ENCODE data around the gene RHOB. TPM values are rescaled to one million over a fixed set of nuclear protein-coding genes. Genes with fewer than 3 reads are reported as not detected.
"Not testable (repeated sequence)": the region's sequence is repeated elsewhere in the genome, so short reads cannot be mapped to it uniquely, and the experiment has no call there.

RHOB gene
- total and polyA plus RNA-seq, 2 donors (not counting 1 experiment from before 2014, with no cell fraction given) = 63.0 to 1,037 TPM

DNA sequence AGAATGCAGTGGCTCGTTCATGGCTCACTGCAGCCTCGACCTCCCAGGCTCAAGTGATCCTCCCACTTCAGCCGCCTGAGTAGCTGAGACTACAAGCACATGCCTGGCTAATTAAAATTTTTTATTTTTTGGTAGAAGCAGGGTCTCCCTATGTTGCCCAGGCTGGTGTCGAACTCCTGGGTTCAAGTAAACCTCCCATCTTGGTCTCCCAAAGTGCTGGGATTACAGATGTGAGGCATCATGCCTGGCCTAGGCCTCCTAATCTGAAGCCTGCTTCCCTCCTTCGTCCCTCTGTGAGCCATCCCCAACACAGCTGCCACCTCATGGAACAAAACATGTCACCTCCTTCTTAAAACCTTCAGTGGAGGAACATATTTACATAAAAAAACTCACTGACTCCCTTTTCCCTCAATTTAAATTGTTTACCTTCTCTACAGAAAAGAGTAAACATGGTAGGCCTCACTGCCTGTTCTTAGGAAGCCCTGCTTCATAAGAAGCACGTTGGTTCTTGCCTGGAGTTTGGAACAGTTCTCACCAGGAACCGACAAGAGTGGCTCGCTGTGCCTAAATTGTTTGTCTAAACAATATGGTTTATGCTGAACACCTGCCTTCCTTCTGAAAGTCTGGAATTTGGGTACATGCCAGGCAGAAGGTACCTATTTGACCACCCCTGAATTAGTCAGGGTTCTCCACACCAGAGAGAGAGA lies 12.1 kb upstream of the RHOB start:
- Histone ChIP-seq H3K4me3 (ENCODE audit: control extremely low read depth in 1 of 5, extremely low read depth in 1 of 5, insufficient read depth in 1 of 5, low read depth in 2 of 5, low read length in 4 of 5) (no peak overlapping the region), H3K9ac (ENCODE audit: low read length) (no peak overlapping the region), H3K4me1 (ENCODE audit: control insufficient read depth in 2 of 2, insufficient read depth in 2 of 2, low read length in 2 of 2) (peaks cover 10 to 13% of the 10 kb centered on the region in 2 donors), H3K9me3 (ENCODE audit: control extremely low read depth in 1 of 3, control insufficient read depth in 2 of 3, insufficient read depth in 1 of 3, low read length in 2 of 3) (peaks cover 0 to 3% (median 0%) of the 10 kb centered on the region in 3 donors), H3K27me3 (replicated peaks in 1 of 4; ENCODE audit: control extremely low read depth in 1 of 4, control insufficient read depth in 3 of 4, insufficient read depth in 4 of 4, low read length in 3 of 4) (peaks cover 0 to 8% (median 4%) of the 10 kb centered on the region in 4 experiments), H3K79me2 (ENCODE audit: control insufficient read depth, insufficient read depth, low read length) (no peaks in the 10 kb centered on the region), H3K36me3 (replicated peaks in 1 of 2; ENCODE audit: control extremely low read depth in 1 of 2, control insufficient read depth in 1 of 2, extremely low read depth in 1 of 2, insufficient read depth in 2 of 2, low read length in 1 of 2) (no peaks in the 10 kb centered on the region), H3K4me2 (replicated peaks; ENCODE audit: low read depth, low read length, poor library complexity, severe bottlenecking) (no peak overlapping the region), H4K20me1 (ENCODE audit: control insufficient read depth, insufficient read depth, low read length, poor library complexity, severe bottlenecking) (no peaks in the 10 kb centered on the region), H3K27ac (ENCODE audit: low read length in 2 of 2) (no peak overlapping the region), H2AFZ (ENCODE audit: insufficient read depth, low read depth, low read length, poor library complexity, severe bottlenecking) (no peak overlapping the region)
- 93% methylated on average over 4 of the region's 8 CpGs for WGBS (ENCODE audit: insufficient coverage)
- POLR2A ChIA-PET = no interaction called here
- Mint-ChIP-seq H3K4me1 (peaks cover 14% of the 10 kb centered on the region), H3K4me3 (no peak overlapping the region), H3K27ac (no peak overlapping the region), H3K9me3 (ENCODE audit: insufficient read depth) (no peaks in the 10 kb centered on the region), H3K27me3 (peaks cover 22% of the 10 kb centered on the region)
- intact Hi-C loops (cut with micrococcal nuclease) = no loop called here
- TF ChIP-seq EZH2 (IDR thresholded peaks at IDR 0.05; ENCODE audit: borderline replicate concordance, insufficient read depth, low read depth, low read length, poor library complexity, severe bottlenecking) = no peak
- TF ChIP-seq, protein P1, sequence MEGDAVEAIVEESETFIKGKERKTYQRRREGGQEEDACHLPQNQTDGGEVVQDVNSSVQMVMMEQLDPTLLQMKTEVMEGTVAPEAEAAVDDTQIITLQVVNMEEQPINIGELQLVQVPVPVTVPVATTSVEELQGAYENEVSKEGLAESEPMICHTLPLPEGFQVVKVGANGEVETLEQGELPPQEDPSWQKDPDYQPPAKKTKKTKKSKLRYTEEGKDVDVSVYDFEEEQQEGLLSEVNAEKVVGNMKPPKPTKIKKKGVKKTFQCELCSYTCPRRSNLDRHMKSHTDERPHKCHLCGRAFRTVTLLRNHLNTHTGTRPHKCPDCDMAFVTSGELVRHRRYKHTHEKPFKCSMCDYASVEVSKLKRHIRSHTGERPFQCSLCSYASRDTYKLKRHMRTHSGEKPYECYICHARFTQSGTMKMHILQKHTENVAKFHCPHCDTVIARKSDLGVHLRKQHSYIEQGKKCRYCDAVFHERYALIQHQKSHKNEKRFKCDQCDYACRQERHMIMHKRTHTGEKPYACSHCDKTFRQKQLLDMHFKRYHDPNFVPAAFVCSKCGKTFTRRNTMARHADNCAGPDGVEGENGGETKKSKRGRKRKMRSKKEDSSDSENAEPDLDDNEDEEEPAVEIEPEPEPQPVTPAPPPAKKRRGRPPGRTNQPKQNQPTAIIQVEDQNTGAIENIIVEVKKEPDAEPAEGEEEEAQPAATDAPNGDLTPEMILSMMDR (IDR thresholded peaks at IDR 0.05) = no peak
- ATAC-seq (ENCODE audit: low read depth) (no peak), DNase-seq (no peak)
- CTCF ChIA-PET = no interaction called here

DNA sequence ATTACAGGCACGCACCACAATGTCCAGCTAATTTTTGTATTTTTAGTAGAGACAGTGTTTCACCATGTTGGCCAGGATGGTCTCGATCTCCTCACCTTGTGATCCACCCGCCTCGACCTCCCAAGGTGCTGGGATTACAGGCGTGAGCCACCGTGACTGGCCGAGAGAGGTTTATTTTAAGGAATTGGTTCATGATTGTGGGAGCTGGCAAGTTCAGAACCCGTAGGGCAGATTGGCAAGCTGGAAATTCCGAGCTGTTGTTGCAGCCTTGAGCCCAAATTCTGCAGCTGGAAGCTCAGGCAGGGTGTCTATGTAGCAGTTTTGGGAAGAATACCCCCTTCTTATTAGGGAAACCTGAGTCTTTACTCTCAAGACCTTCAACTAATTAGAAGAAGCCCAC lies 11.4 kb upstream of the RHOB start:
- H4K20me1 ChIP-seq (ENCODE audit: control insufficient read depth, insufficient read depth, low read length, poor library complexity, severe bottlenecking); H3K79me2 ChIP-seq (ENCODE audit: control insufficient read depth, insufficient read depth, low read length); H3K4me1 Mint-ChIP-seq; H3K9me3 ChIP-seq (ENCODE audit: control extremely low read depth in 1 of 3, control insufficient read depth in 2 of 3, insufficient read depth in 1 of 3, low read length in 2 of 3); H3K27me3 ChIP-seq (replicated peaks in 1 of 4; ENCODE audit: control extremely low read depth in 1 of 4, control insufficient read depth in 3 of 4, insufficient read depth in 4 of 4, low read length in 3 of 4); DNase-seq; ATAC-seq (ENCODE audit: low read depth); H2AFZ ChIP-seq (ENCODE audit: insufficient read depth, low read depth, low read length, poor library complexity, severe bottlenecking); H3K27ac Mint-ChIP-seq; intact Hi-C loops (cut with micrococcal nuclease); H3K4me1 ChIP-seq (ENCODE audit: control insufficient read depth in 2 of 2, insufficient read depth in 2 of 2, low read length in 2 of 2); H3K4me3 ChIP-seq (ENCODE audit: control extremely low read depth in 1 of 5, extremely low read depth in 1 of 5, insufficient read depth in 1 of 5, low read depth in 2 of 5, low read length in 4 of 5); H3K27ac ChIP-seq (ENCODE audit: low read length in 2 of 2); H3K4me3 Mint-ChIP-seq; H3K9me3 Mint-ChIP-seq (ENCODE audit: insufficient read depth); H3K9ac ChIP-seq (ENCODE audit: low read length); H3K36me3 ChIP-seq (replicated peaks in 1 of 2; ENCODE audit: control extremely low read depth in 1 of 2, control insufficient read depth in 1 of 2, extremely low read depth in 1 of 2, insufficient read depth in 2 of 2, low read length in 1 of 2); H3K4me2 ChIP-seq (replicated peaks; ENCODE audit: low read depth, low read length, poor library complexity, severe bottlenecking); POLR2A ChIA-PET: not testable (repeated sequence)
- WGBS (ENCODE audit: insufficient coverage) = 82% methylated on average over 9 of the region's 9 CpGs
- H3K27me3 Mint-ChIP-seq = peaks cover 22% of the 10 kb centered on the region
- CTCF ChIA-PET = interaction anchor here (0.7 kb wide), 1 partner anchor 9 kb away, joined by 4 read pairs; no protein-coding TSS in a partner anchor
